NCI-H128 (cell line): ENCODE results near the gene SDR9C7.
"Not testable (repeated sequence)": the region's sequence is repeated elsewhere in the genome, so short reads cannot be mapped to it uniquely, and the experiment has no call there.

Experiments
- DNase-seq: peaks from one replicate; lab custom pipeline; 2025; ENCODE audit not compliant: unreplicated experiment; lab: John Stamatoyannopoulos, UW

The SDR9C7 gene

GRCh38 chr12:56879240-56880124 is 54.7 kb downstream of the SDR9C7 start:
- not testable (repeated sequence) for DNase-seq

DNA sequence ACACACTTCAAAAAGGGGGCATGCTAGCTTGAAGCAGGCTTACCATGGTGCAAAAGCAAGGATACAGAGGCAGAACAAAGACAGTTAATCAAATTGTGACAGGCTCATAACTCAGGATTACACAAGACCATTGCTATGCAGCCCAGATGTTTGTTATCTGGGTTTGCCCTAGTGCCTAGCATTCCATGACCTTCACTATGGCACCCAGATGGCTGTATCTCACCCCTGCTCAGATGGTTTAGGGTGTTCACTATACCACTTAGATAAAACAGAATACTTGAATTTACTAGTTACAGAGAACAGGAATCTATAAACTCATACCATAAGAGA is 56.2 kb downstream of the SDR9C7 start:
- DNase-seq, result no peak

- DNase-seq, result no peak
Measured at GRCh38 chr12:56877195-56878009, 56.8 kb downstream of the SDR9C7 start.

DNA sequence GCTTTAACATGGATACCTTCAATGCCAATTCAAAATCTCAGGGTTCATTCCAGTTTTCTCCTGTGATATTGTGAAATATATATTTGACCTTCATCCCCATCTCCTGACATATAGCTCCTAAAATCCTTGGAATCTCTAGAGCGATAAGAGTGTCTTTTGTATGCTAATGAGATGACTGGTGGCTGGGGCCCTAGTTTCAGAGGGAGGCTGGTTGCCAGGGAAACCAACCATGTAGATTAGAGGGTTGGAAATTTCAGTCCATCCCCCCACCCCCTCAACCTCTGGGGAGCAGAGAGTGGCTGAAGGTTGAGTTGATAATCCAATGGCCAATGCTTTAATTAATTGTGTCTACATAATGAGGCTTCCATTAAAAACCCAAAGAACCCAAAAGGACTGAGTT is 59.4 kb downstream of the SDR9C7 start:
- DNase-seq, result no peak

- DNase-seq, result no peak
Measured at GRCh38 chr12:56873382-56873781, 60.8 kb downstream of the SDR9C7 start.
